ENCODE data around the gene SLC26A11.
A peak's percentile ranks its signal among the peaks of the same experiment; 100 is the strongest.

Gene SLC26A11

DNA sequence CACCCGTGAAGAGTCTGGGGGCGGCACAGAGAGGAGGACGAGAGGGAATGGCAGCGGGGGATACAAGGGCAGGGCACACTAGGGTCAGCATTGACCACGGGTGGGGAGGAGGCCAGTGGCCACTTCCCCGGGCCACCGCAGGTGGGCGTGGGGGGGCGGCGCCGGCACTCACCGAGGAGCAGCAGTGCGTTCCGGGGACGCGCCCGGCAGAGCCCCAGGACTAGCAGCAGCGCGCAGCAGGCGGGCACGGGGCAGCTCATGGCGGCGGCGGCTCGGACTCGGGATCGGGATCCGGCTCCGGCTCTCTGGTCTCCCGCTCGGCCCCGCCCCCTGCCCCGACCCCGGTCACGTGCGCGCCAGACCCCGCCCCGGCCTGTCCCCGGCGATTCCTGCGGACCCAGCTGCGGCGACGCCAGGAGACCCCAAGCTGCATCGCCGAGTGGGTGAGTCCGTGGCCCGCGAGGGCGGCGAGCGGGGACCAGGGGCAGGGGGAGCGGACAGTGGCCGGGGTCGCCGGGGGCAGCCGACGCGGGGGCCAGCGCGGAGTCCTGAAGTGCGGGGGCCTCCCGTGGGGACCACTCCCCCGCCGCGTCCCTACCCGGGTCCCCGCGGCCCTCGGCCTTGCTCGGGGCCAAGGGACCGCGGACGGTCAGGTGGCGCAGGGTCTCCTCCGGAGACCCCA, at the start of gene SLC26A11, which contains the start of gene SGSH:
TSS of gene SLC26A11 (plus strand) at position 374 of the 682 bp plus-strand sequence. CDS start 1,134 bp downstream, outside the sequence.
TSS of gene SGSH (minus strand) at position 280 of the 682 bp plus-strand sequence. CDS start at position 260, 20 bp downstream.
- peak within 1 kb of the TSS; percentile 91 for H3K4me3 Mint-ChIP-seq
- H3K9me3 Mint-ChIP-seq, result no peaks in the 10 kb centered on the region
- H3K4me1 Mint-ChIP-seq (ENCODE audit: low read depth), result peaks cover 70% of the 10 kb centered on the region
- peaks cover 94% of the 10 kb centered on the region for H3K36me3 Mint-ChIP-seq (ENCODE audit: low read depth)
- peak within 1 kb of the TSS; percentile 99 for H3K27ac Mint-ChIP-seq
- peaks cover 30% of the 10 kb centered on the region for H3K27me3 Mint-ChIP-seq
- intact Hi-C loops (cut with micrococcal nuclease), result loop anchor here (1.0 kb wide), 1 partner anchor 40 kb away; the partner anchor contains the start of gene RNF213

- Mint-ChIP-seq H3K27me3 (peaks cover 32% of the 10 kb centered on the region), H3K36me3 (ENCODE audit: low read depth) (no peaks in the 10 kb centered on the region), H3K27ac (no peak overlapping the region), H3K4me1 (ENCODE audit: low read depth) (peaks cover 12% of the 10 kb centered on the region), H3K9me3 (no peaks in the 10 kb centered on the region), H3K4me3 (no peak overlapping the region)
- intact Hi-C loops (cut with micrococcal nuclease), result no loop called here
These were observed 48.5 kb upstream of the SLC26A11 start for GRCh38 chr17:80171681-80172080.

DNA sequence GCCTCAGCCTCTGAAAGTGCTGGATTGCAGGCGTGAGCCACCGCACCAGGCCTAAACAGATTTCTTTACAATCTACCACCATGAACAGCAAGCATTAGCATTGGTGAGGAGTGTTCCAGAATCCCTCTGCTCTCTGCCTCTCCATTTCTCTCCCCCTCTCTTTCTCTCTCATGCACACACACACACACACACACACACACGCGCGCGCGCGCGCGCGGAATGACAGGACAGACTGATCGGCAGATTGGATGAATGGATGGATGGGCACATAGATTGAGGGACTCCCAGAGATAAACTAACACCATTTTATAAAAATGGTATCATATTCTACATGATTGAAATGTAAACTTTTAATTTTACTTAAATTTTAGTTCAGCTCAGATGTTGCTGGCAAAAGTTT, 47.1 kb upstream of the SLC26A11 start:
- H3K9me3 Mint-ChIP-seq, result no peaks in the 10 kb centered on the region
- intact Hi-C loops (cut with micrococcal nuclease), result no loop called here
- H3K36me3 Mint-ChIP-seq (ENCODE audit: low read depth), result no peaks in the 10 kb centered on the region

DNA sequence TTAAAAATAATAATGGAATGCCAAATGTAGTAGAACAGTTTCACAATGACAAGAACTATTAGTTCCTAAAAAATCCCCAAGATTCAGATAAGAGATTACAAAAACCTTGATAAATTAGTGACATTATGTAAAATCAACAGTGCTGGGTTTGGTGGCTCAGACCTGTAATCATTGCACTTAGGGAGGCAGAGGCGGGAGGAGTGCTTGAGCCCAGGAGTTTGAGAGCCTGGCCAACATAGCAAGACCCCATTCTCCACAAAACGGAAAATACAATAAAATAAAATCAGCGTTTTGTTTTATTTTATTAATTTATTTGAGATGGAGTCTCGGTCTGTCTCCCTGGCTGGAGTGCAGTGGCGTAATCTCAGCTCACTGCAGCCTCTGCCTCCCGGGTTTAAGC, 46.3 kb upstream of the SLC26A11 start:
- no peak overlapping the region for H3K27ac Mint-ChIP-seq
- no peak overlapping the region for H3K4me3 Mint-ChIP-seq
- peaks cover 12% of the 10 kb centered on the region for H3K4me1 Mint-ChIP-seq (ENCODE audit: low read depth)
- intact Hi-C loops (cut with micrococcal nuclease), result no loop called here
- no peaks in the 10 kb centered on the region for H3K36me3 Mint-ChIP-seq (ENCODE audit: low read depth)
- H3K9me3 Mint-ChIP-seq, result no peaks in the 10 kb centered on the region
- H3K27me3 Mint-ChIP-seq, result peaks cover 38% of the 10 kb centered on the region

More for the DNA sequence above, 47.1 kb upstream of the SLC26A11 start:
- H3K27me3 Mint-ChIP-seq, result peaks cover 32% of the 10 kb centered on the region
- no peak overlapping the region for H3K27ac Mint-ChIP-seq
- peaks cover 12% of the 10 kb centered on the region for H3K4me1 Mint-ChIP-seq (ENCODE audit: low read depth)
- H3K4me3 Mint-ChIP-seq, result no peak overlapping the region

DNA sequence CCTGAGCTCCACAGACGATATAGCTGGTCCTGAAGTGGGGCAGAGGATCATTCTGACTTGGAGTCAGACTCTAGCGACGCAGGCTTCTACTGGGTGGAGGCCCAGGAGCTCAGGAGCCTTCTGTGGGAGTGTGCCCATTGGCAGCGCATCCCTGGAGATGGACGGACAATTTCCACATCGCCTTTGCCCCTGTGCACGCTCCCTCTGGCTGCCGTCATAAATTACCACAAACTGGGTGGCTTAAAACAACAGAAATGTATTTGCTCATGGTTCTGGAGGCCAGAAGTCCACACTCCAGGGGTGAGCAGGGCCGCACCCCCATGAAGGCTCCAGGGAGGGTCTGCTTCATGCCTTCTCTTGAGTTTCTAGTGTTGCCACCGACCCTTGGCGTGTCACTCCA, 43.5 kb upstream of the SLC26A11 start:
- Mint-ChIP-seq H3K27ac (peak overlapping the region; percentile 18), H3K4me3 (no peak overlapping the region), H3K36me3 (ENCODE audit: low read depth) (no peaks in the 10 kb centered on the region)

GRCh38 chr17:80177986-80178595, 42.1 kb upstream of the SLC26A11 start:
- Mint-ChIP-seq H3K4me3 (no peak overlapping the region), H3K36me3 (ENCODE audit: low read depth) (no peaks in the 10 kb centered on the region), H3K4me1 (ENCODE audit: low read depth) (peaks cover 6% of the 10 kb centered on the region), H3K9me3 (no peaks in the 10 kb centered on the region), H3K27me3 (peaks cover 38% of the 10 kb centered on the region), H3K27ac (no peak overlapping the region)
- intact Hi-C loops (cut with micrococcal nuclease), result no loop called here

More for the DNA sequence above, 43.5 kb upstream of the SLC26A11 start:
- H3K4me1 Mint-ChIP-seq (ENCODE audit: low read depth), result peaks cover 6% of the 10 kb centered on the region
- intact Hi-C loops (cut with micrococcal nuclease), result no loop called here
- peaks cover 43% of the 10 kb centered on the region for H3K27me3 Mint-ChIP-seq
- no peaks in the 10 kb centered on the region for H3K9me3 Mint-ChIP-seq

DNA sequence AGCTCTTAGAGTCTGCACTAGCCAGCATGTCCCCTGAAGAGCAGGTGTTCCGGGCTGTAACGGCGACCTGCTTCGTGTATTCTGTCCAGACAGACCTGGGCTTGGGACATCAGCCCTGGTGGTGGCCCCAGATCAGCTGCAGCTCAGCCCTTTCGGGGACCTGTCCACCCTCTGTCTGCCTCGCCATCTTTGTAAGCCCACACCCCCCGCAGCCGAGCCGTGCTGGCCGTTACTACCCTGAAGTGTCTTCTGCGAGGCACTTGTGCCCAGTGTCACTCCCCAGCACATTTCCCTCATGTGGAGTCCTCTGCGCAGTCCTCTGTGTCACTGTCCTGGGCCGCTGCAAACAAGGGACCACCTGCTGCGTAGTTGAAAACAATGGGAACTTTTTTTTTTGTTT, 40.0 kb upstream of the SLC26A11 start:
- intact Hi-C loops (cut with micrococcal nuclease), result no loop called here
- peaks cover 29% of the 10 kb centered on the region for H3K27me3 Mint-ChIP-seq
- no peak overlapping the region for H3K4me3 Mint-ChIP-seq
- peaks cover 5% of the 10 kb centered on the region for H3K4me1 Mint-ChIP-seq (ENCODE audit: low read depth)
- H3K27ac Mint-ChIP-seq, result no peak overlapping the region
- no peaks in the 10 kb centered on the region for H3K9me3 Mint-ChIP-seq
- H3K36me3 Mint-ChIP-seq (ENCODE audit: low read depth), result no peaks in the 10 kb centered on the region

GRCh38 chr17:80181431-80181830, 38.8 kb upstream of the SLC26A11 start:
- H3K27ac Mint-ChIP-seq, result no peak overlapping the region
- H3K4me1 Mint-ChIP-seq (ENCODE audit: low read depth), result peaks cover 5% of the 10 kb centered on the region
- no peaks in the 10 kb centered on the region for H3K36me3 Mint-ChIP-seq (ENCODE audit: low read depth)
- intact Hi-C loops (cut with micrococcal nuclease), result no loop called here
- no peaks in the 10 kb centered on the region for H3K9me3 Mint-ChIP-seq
- no peak overlapping the region for H3K4me3 Mint-ChIP-seq
- H3K27me3 Mint-ChIP-seq, result peaks cover 26% of the 10 kb centered on the region

GRCh38 chr17:80182118-80182844, 37.9 kb upstream of the SLC26A11 start:
- H3K27me3 Mint-ChIP-seq, result peaks cover 26% of the 10 kb centered on the region
- intact Hi-C loops (cut with micrococcal nuclease), result no loop called here
- H3K27ac Mint-ChIP-seq, result no peak overlapping the region
- H3K4me1 Mint-ChIP-seq (ENCODE audit: low read depth), result peaks cover 5% of the 10 kb centered on the region
- H3K36me3 Mint-ChIP-seq (ENCODE audit: low read depth), result no peaks in the 10 kb centered on the region
- H3K4me3 Mint-ChIP-seq, result no peak overlapping the region
- H3K9me3 Mint-ChIP-seq, result no peaks in the 10 kb centered on the region

DNA sequence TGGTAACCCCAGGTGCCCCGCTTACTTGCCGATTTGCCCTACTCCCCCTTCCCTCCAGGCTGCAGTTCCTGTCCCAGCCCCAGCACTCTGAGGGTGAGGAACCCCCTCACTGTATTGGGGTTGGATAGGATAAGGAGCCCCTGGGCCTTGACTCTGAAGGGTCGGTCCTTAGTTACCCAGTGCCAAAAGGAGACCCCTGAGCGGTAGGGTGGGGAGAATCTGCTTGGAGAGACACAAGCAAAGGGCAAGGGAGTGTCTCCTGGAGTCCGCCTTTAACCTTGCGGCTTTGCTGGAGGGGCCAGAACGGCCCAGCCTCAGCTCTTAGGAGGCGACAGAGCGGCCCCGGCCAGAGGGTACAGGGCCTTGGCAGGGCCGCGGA, 37.4 kb upstream of the SLC26A11 start:
- no peak overlapping the region for H3K4me3 Mint-ChIP-seq
- no peaks in the 10 kb centered on the region for H3K9me3 Mint-ChIP-seq
- H3K27ac Mint-ChIP-seq, result no peak overlapping the region
- H3K36me3 Mint-ChIP-seq (ENCODE audit: low read depth), result no peaks in the 10 kb centered on the region
- peaks cover 26% of the 10 kb centered on the region for H3K27me3 Mint-ChIP-seq
- intact Hi-C loops (cut with micrococcal nuclease), result no loop called here
- peaks cover 5% of the 10 kb centered on the region for H3K4me1 Mint-ChIP-seq (ENCODE audit: low read depth)

DNA sequence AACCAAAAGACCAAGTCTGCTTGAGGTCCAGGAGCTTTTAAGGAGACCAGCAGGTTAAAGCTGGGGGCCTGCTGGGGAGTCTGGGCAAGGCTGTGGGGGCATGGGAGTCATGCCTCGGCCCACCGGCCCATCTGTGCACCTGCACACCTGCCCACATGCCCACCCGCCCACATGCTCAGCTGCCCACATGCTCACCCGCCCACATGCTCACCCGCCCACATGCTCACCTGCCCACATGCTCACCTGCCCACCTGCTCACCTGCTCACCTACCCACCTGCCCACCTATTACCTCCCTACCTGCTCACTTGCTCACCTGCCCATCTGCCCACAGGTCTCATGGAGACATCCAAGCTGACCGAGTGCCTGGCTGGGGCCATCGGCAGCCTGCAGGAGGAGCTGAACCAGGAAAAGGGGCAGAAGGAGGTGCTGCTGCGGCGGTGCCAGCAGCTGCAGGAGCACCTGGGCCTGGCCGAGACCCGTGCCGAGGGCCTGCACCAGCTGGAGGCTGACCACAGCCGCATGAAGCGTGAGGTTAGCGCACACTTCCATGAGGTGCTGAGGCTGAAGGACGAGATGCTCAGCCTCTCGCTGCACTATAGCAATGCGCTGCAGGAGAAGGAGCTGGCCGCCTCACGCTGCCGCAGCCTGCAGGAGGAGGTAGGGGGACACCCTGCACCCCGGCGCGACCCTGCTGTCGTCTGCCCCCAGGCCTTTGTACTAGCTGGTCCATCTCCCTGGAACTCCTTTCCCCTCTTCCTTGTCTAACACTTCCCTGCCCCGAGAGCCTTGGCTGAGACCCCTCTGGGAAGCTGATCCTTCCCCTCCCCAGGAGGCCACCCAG, 36.4 kb upstream of the SLC26A11 start:
- intact Hi-C loops (cut with micrococcal nuclease), result no loop called here
- Mint-ChIP-seq H3K27me3 (peaks cover 20% of the 10 kb centered on the region), H3K4me3 (no peak overlapping the region), H3K27ac (no peak overlapping the region), H3K36me3 (ENCODE audit: low read depth) (no peaks in the 10 kb centered on the region), H3K9me3 (no peaks in the 10 kb centered on the region), H3K4me1 (ENCODE audit: low read depth) (peaks cover 5% of the 10 kb centered on the region)

DNA sequence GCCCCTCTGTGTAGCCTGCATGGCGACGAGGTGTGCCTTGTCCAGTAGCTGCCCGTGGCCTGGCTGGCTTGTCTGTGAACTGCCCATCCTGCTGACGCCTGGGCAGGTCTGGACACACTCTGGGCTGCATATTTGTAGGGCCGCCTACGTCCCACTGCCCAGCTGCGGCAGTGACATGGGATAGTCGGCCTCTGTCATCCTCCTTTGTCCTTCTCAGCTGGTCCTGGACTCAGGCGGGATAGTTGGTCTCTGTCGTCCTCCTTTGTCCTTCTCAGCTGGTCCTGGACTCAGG, 35.9 kb upstream of the SLC26A11 start:
- Mint-ChIP-seq H3K4me3 (no peak overlapping the region), H3K27ac (no peak overlapping the region), H3K36me3 (ENCODE audit: low read depth) (no peaks in the 10 kb centered on the region), H3K4me1 (ENCODE audit: low read depth) (peaks cover 5% of the 10 kb centered on the region), H3K9me3 (no peaks in the 10 kb centered on the region), H3K27me3 (peaks cover 17% of the 10 kb centered on the region)
- intact Hi-C loops (cut with micrococcal nuclease), result no loop called here

- Mint-ChIP-seq H3K9me3 (no peaks in the 10 kb centered on the region), H3K27ac (no peak overlapping the region), H3K4me1 (ENCODE audit: low read depth) (peaks cover 5% of the 10 kb centered on the region), H3K36me3 (ENCODE audit: low read depth) (no peaks in the 10 kb centered on the region), H3K4me3 (no peak overlapping the region), H3K27me3 (peaks cover 11% of the 10 kb centered on the region)
- intact Hi-C loops (cut with micrococcal nuclease), result no loop called here
These were observed 34.3 kb upstream of the SLC26A11 start for GRCh38 chr17:80185968-80186367.
